WTC11 (cell line): ENCODE data around the gene DLL4. TPM values are rescaled to one million over a fixed set of nuclear protein-coding genes. Genes with fewer than 3 reads are reported as not detected.

Source experiments
- ATAC-seq: fragments of 200-7000 bp; cut with Tn5 transposase; 2 replicates; pipeline ENCODE4 v1.10.0; 2021; ENCODE audit warnings: mild to moderate bottlenecking, moderate library complexity
- Bru-seq: library from RNA; stranded (reverse); fragments of 400-500 nt; gene quantifications from one replicate; lab custom pipeline; 2021; lab: Mats Ljungman, UMichigan
- CTCF ChIA-PET: fragments of 300-600 bp; sonication (Branson Sonifier 250); formaldehyde crosslinking; loops from one replicate; lab custom pipeline; 2021; ENCODE audit warnings: antibody characterized with exemption; lab: Charles Lee
- POLR2A ChIA-PET: fragments of 350-600 bp; sonication (Branson Sonifier 250); formaldehyde crosslinking; loops from one replicate; lab custom pipeline; 2021; ENCODE audit warnings: antibody characterized with exemption; lab: Charles Lee
- DNase-seq: peaks from one replicate; pipeline ENCODE4 v3.0.0; 2021; ENCODE audit warnings: low spot score
- H3K27ac Mint-ChIP-seq: 2 replicates; pipeline ENCODE4 v1.8.0; 2021; ENCODE audit warnings: mixed read lengths
- H3K27me3 Mint-ChIP-seq: 2 replicates; pipeline ENCODE4 v1.8.0; 2021; ENCODE audit warnings: low read depth, mild to moderate bottlenecking, moderate library complexity, mixed read lengths
- H3K36me3 Mint-ChIP-seq: 2 replicates; pipeline ENCODE4 v1.8.0; 2021; ENCODE audit warnings: mixed read lengths
- H3K4me1 Mint-ChIP-seq: 2 replicates; pipeline ENCODE4 v1.8.0; 2022; ENCODE audit warnings: mixed read lengths
- H3K4me3 Mint-ChIP-seq: 2 replicates; pipeline ENCODE4 v1.8.0; 2021; ENCODE audit warnings: mild to moderate bottlenecking, moderate library complexity, mixed read lengths
- H3K9me3 Mint-ChIP-seq: 2 replicates; pipeline ENCODE4 v1.8.0; 2021; ENCODE audit warnings: mixed read lengths
- CREB1 ChIP-seq: sonication (generic); formaldehyde crosslinking; IDR thresholded peaks from 2 replicates; pipeline ENCODE4 v1.8.0; 2023; ENCODE audit warnings: mild to moderate bottlenecking, missing genetic modification reagents
- CREM ChIP-seq: sonication (generic); formaldehyde crosslinking; IDR thresholded peaks from 2 replicates; pipeline ENCODE4 v1.8.1; 2022; ENCODE audit warnings: mild to moderate bottlenecking, missing genetic modification reagents, moderate library complexity
- ELF4 ChIP-seq: sonication (generic); formaldehyde crosslinking; IDR thresholded peaks from 2 replicates; pipeline ENCODE4 v1.8.1; 2022; ENCODE audit warnings: low read depth, mild to moderate bottlenecking, moderate library complexity, missing genetic modification reagents
- FOXP1 ChIP-seq: sonication (generic); formaldehyde crosslinking; IDR thresholded peaks from 2 replicates; pipeline ENCODE4 v1.8.0; 2022; ENCODE audit warnings: missing genetic modification reagents, mild to moderate bottlenecking, moderate library complexity, borderline replicate concordance
- FOXP4 ChIP-seq: sonication (generic); formaldehyde crosslinking; IDR thresholded peaks from 2 replicates; pipeline ENCODE4 v1.8.0; 2022; ENCODE audit warnings: mild to moderate bottlenecking, missing genetic modification reagents
- HMGXB4 ChIP-seq: sonication (generic); formaldehyde crosslinking; IDR thresholded peaks from 2 replicates; pipeline ENCODE4 v1.8.1; 2023; ENCODE audit warnings: mild to moderate bottlenecking, moderate library complexity, missing genetic modification reagents
- IRF1 ChIP-seq: sonication (generic); formaldehyde crosslinking; IDR thresholded peaks from 2 replicates; pipeline ENCODE4 v1.8.0; 2023; ENCODE audit warnings: missing genetic modification reagents
- JAZF1 ChIP-seq: fragments of 250-450 bp; sonication (Bioruptor Pico); IDR thresholded peaks from 2 replicates; pipeline ENCODE4 v1.9.0; 2021; ENCODE audit warnings: moderate library complexity, mild to moderate bottlenecking, inconsistent platforms
- KAT7 ChIP-seq: sonication (generic); formaldehyde crosslinking; IDR thresholded peaks from 2 replicates; pipeline ENCODE4 v1.8.1; 2023; ENCODE audit warnings: missing genetic modification reagents, mild to moderate bottlenecking, borderline replicate concordance
- MYBL2 ChIP-seq: sonication (generic); formaldehyde crosslinking; IDR thresholded peaks from 2 replicates; pipeline ENCODE4 v1.8.1; 2023; ENCODE audit warnings: mild to moderate bottlenecking, moderate library complexity, missing genetic modification reagents
- NR2C2 ChIP-seq: sonication (generic); formaldehyde crosslinking; IDR thresholded peaks from 2 replicates; pipeline ENCODE4 v1.8.0; 2022; ENCODE audit warnings: mild to moderate bottlenecking, missing genetic modification reagents
- SMAD4 ChIP-seq: sonication (generic); formaldehyde crosslinking; IDR thresholded peaks from 2 replicates; pipeline ENCODE4 v1.8.0; 2022; ENCODE audit warnings: mild to moderate bottlenecking, missing genetic modification reagents
- TEAD4 ChIP-seq: sonication (generic); formaldehyde crosslinking; IDR thresholded peaks from 2 replicates; pipeline ENCODE4 v1.8.0; 2022; ENCODE audit warnings: mild to moderate bottlenecking, missing genetic modification reagents
- ZNF263 ChIP-seq: sonication (generic); formaldehyde crosslinking; IDR thresholded peaks from 2 replicates; pipeline ENCODE4 v1.8.1; 2022; ENCODE audit warnings: low read depth, mild to moderate bottlenecking, moderate library complexity, missing genetic modification reagents
- ZNF317 ChIP-seq: sonication (generic); formaldehyde crosslinking; IDR thresholded peaks from 2 replicates; pipeline ENCODE4 v1.8.1; 2023; ENCODE audit warnings: low read depth, mild to moderate bottlenecking, moderate library complexity, missing genetic modification reagents, borderline replicate concordance
- ZNF416 ChIP-seq: fragments of 250-450 bp; sonication (Bioruptor Pico); IDR thresholded peaks from 2 replicates; pipeline ENCODE4 v1.9.0; 2021; ENCODE audit warnings: mild to moderate bottlenecking, inconsistent platforms
- long read RNA-seq, 3 experiments: library from RNA in 1 of 3; library from capped mRNA in 1 of 3; library from polyadenylated mRNA in 1 of 3; unstranded in 2 of 3; stranded (forward) in 1 of 3; transcript quantifications; one replicate each; pipeline ENCODE4 v2.0.0, GENCODE V29; 2021
- total RNA-seq: library from RNA; stranded (reverse); gene quantifications from 3 replicates; pipeline ENCODE4 v1.2.3, GENCODE V29; 2021
- TF ChIP-seq, protein P1 (sequence below): sonication (generic); formaldehyde crosslinking; IDR thresholded peaks from 2 replicates; pipeline ENCODE4 v1.8.0; 2022; ENCODE audit warnings: mild to moderate bottlenecking, missing genetic modification reagents
- TF ChIP-seq, protein P2 (sequence below): sonication (generic); formaldehyde crosslinking; IDR thresholded peaks from 2 replicates; pipeline ENCODE4 v1.8.0; 2022; ENCODE audit warnings: mild to moderate bottlenecking, missing genetic modification reagents
- TF ChIP-seq, protein P3 (sequence below): fragments of 250-450 bp; sonication (Bioruptor Pico); IDR thresholded peaks from 2 replicates; pipeline ENCODE4 v1.9.0; 2021; ENCODE audit warnings: mild to moderate bottlenecking
- TF ChIP-seq, protein P4 (sequence below): sonication (generic); formaldehyde crosslinking; IDR thresholded peaks from 2 replicates; pipeline ENCODE4 v1.8.0; 2023; ENCODE audit warnings: mild to moderate bottlenecking, missing genetic modification reagents
- TF ChIP-seq, protein P5 (sequence below): fragments of 250-450 bp; sonication (Bioruptor Pico); IDR thresholded peaks from 2 replicates; pipeline ENCODE4 v2.1.2; 2022; ENCODE audit warnings: mild to moderate bottlenecking, moderate library complexity

The DLL4 gene
- total RNA-seq (0.94 to 1.6 TPM (median 1.1 TPM) in 3 replicates), Bru-seq, nascent RNA (percentile 12 among the genes with signal in this experiment)
- long read RNA-seq, experiment 1 = 0 reads
- long read RNA-seq, experiment 2 = 0 reads
- long read RNA-seq, experiment 3 = 0 reads

DNA sequence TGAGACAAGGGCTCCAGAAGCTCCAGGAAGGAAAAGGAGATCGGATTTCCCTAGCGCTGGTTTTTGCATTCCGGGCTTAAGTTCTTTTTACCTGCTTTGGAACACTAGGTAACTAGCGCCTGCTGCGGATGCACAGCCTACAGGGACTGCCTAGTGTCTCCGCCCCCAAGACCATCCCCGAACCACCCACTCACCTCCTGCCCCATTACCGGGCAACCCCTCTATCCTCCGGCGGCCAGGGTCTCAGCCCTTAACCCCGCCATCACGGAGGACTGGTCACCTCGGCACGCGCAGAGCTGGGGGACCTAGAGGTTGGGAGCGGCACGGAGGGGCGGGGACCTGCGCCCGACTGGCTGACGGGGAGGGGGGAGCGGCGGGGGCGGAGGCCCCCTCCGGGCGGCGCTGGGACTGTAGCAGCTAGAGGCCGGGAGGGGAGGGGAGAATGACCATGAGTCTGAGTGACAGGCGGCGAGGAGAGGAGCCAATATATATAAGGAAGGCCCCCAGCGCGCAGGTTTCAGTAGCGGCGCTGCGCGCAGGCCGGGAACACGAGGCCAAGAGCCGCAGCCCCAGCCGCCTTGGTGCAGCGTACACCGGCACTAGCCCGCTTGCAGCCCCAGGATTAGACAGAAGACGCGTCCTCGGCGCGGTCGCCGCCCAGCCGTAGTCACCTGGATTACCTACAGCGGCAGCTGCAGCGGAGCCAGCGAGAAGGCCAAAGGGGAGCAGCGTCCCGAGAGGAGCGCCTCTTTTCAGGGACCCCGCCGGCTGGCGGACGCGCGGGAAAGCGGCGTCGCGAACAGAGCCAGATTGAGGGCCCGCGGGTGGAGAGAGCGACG, at the start of gene DLL4:
TSS of gene DLL4 (plus strand) at position 520 of the 839 bp plus-strand sequence. CDS start 329 bp downstream, outside the sequence.
- peaks cover 97% of the 10 kb centered on the region for H3K27me3 Mint-ChIP-seq
- H3K4me1 Mint-ChIP-seq = peaks cover 30% of the 10 kb centered on the region
- CTCF ChIA-PET = interaction anchor here (0.9 to 10.6 kb wide), 17 partner anchors 11 to 302 kb away, joined by 4 to 203 read pairs (median 8); partner anchors contain the start of genes CHP1 and VPS18
- no peaks in the 10 kb centered on the region for H3K36me3 Mint-ChIP-seq
- peak within 1 kb of the TSS; percentile 80 for H3K4me3 Mint-ChIP-seq
- no peaks in the 10 kb centered on the region for H3K9me3 Mint-ChIP-seq
- TF ChIP-seq CREM (CRISPR knock-in tag) (0 out of 2 replicates have a peak, but pooled peaks have one; percentile 34), NR2C2 (no peak), TEAD4 (no peak), ELF4 (CRISPR knock-in tag) (no peak), MYBL2 (CRISPR knock-in tag) (no peak; the same call in 1 of the 2 replicates), FOXP1 (CRISPR knock-in tag) (0 out of 2 replicates have a peak, but pooled peaks have one; percentile 3), ZNF416 (CRISPR knock-in tag) (no peak), HMGXB4 (CRISPR knock-in tag) (peak; percentile 77; the same call in 1 of the 2 replicates), CREB1 (CRISPR knock-in tag) (0 out of 2 replicates have a peak, but pooled peaks have one; percentile 20), KAT7 (CRISPR knock-in tag) (0 out of 2 replicates have a peak, but pooled peaks have one; percentile 75), ZNF263 (CRISPR knock-in tag) (no peak), JAZF1 (no peak)
- TF ChIP-seq, protein P1, sequence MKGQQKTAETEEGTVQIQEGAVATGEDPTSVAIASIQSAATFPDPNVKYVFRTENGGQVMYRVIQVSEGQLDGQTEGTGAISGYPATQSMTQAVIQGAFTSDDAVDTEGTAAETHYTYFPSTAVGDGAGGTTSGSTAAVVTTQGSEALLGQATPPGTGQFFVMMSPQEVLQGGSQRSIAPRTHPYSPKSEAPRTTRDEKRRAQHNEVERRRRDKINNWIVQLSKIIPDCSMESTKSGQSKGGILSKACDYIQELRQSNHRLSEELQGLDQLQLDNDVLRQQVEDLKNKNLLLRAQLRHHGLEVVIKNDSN (CRISPR knock-in tag) = no peak
- TF ChIP-seq, protein P2, sequence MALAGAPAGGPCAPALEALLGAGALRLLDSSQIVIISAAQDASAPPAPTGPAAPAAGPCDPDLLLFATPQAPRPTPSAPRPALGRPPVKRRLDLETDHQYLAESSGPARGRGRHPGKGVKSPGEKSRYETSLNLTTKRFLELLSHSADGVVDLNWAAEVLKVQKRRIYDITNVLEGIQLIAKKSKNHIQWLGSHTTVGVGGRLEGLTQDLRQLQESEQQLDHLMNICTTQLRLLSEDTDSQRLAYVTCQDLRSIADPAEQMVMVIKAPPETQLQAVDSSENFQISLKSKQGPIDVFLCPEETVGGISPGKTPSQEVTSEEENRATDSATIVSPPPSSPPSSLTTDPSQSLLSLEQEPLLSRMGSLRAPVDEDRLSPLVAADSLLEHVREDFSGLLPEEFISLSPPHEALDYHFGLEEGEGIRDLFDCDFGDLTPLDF (CRISPR knock-in tag) = no peak
- TF ChIP-seq, protein P3, sequence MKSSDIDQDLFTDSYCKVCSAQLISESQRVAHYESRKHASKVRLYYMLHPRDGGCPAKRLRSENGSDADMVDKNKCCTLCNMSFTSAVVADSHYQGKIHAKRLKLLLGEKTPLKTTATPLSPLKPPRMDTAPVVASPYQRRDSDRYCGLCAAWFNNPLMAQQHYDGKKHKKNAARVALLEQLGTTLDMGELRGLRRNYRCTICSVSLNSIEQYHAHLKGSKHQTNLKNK (CRISPR knock-in tag) = no peak
- ATAC-seq = peak; percentile 45
- no peak within 1 kb of the TSS for H3K27ac Mint-ChIP-seq
- peak; percentile 84 for DNase-seq
- POLR2A ChIA-PET = interaction anchor here (0.6 to 8.7 kb wide), 8 partner anchors 10 to 255 kb away, joined by 3 to 73 read pairs (median 4); partner anchors contain the start of gene CHAC1

GRCh38 chr15:40879609-40880008, 49.5 kb upstream of the DLL4 start:
- H3K4me1 Mint-ChIP-seq = peaks cover 7% of the 10 kb centered on the region
- ChIA-PET POLR2A (no interaction called here), CTCF (interaction anchor here (1.7 to 11.6 kb wide), 2 partner anchors 11 to 24 kb away, joined by 4 to 115 read pairs; no protein-coding TSS in a partner anchor)
- ATAC-seq (no peak), DNase-seq (no peak)
- no peak overlapping the region for H3K27ac Mint-ChIP-seq
- H3K27me3 Mint-ChIP-seq = no peaks in the 10 kb centered on the region
- H3K9me3 Mint-ChIP-seq = no peaks in the 10 kb centered on the region
- no peak overlapping the region for H3K4me3 Mint-ChIP-seq
- H3K36me3 Mint-ChIP-seq = 0 out of 2 replicates have a peak, but pooled peaks cover 3% of the 10 kb centered on the region
- TF ChIP-seq SMAD4 (no peak), ZNF317 (no peak), CREB1 (CRISPR knock-in tag) (no peak), IRF1 (no peak), FOXP4 (CRISPR knock-in tag) (no peak)
- TF ChIP-seq, protein P4, sequence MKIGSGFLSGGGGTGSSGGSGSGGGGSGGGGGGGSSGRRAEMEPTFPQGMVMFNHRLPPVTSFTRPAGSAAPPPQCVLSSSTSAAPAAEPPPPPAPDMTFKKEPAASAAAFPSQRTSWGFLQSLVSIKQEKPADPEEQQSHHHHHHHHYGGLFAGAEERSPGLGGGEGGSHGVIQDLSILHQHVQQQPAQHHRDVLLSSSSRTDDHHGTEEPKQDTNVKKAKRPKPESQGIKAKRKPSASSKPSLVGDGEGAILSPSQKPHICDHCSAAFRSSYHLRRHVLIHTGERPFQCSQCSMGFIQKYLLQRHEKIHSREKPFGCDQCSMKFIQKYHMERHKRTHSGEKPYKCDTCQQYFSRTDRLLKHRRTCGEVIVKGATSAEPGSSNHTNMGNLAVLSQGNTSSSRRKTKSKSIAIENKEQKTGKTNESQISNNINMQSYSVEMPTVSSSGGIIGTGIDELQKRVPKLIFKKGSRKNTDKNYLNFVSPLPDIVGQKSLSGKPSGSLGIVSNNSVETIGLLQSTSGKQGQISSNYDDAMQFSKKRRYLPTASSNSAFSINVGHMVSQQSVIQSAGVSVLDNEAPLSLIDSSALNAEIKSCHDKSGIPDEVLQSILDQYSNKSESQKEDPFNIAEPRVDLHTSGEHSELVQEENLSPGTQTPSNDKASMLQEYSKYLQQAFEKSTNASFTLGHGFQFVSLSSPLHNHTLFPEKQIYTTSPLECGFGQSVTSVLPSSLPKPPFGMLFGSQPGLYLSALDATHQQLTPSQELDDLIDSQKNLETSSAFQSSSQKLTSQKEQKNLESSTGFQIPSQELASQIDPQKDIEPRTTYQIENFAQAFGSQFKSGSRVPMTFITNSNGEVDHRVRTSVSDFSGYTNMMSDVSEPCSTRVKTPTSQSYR (CRISPR knock-in tag) = no peak
- TF ChIP-seq, protein P5, sequence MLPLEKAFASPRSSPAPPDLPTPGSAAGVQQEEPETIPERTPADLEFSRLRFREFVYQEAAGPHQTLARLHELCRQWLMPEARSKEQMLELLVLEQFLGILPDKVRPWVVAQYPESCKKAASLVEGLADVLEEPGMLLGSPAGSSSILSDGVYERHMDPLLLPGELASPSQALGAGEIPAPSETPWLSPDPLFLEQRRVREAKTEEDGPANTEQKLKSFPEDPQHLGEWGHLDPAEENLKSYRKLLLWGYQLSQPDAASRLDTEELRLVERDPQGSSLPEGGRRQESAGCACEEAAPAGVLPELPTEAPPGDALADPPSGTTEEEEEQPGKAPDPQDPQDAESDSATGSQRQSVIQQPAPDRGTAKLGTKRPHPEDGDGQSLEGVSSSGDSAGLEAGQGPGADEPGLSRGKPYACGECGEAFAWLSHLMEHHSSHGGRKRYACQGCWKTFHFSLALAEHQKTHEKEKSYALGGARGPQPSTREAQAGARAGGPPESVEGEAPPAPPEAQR (CRISPR knock-in tag) = no peak
